ENCODE data around the gene AK5. TPM values are rescaled to one million over a fixed set of nuclear protein-coding genes. Genes with fewer than 3 reads are reported as not detected.

Gene AK5
- total RNA-seq, 1 experiment from 2014 or later: 3.8 TPM

- Histone ChIP-seq H3K36me3 (ENCODE audit: low read depth, low read length) (no peaks in the 10 kb centered on the region), H4K20me1 (ENCODE audit: low read length) (no peaks in the 10 kb centered on the region), H3K4me3 (ENCODE audit: low read length) (no peak overlapping the region), H3K4me2 (ENCODE audit: low read length) (no peak overlapping the region), H3K79me2 (ENCODE audit: low read length) (no peaks in the 10 kb centered on the region), H3K4me1 (ENCODE audit: insufficient read depth, low read length) (peaks cover 21% of the 10 kb centered on the region), H2AFZ (ENCODE audit: low read length) (no peak overlapping the region), H3K9me2 (replicated peaks; ENCODE audit: low read length) (no peaks in the 10 kb centered on the region), H3K27me3 (ENCODE audit: low read length) (no peaks in the 10 kb centered on the region), H3K27ac (ENCODE audit: low read length) (no peak overlapping the region), H3K9ac (ENCODE audit: low read length) (no peak overlapping the region), H3K9me3 (ENCODE audit: low read length) (no peaks in the 10 kb centered on the region), H3F3A (ENCODE audit: low read length, unreplicated experiment) (no peaks in the 10 kb centered on the region)
- TF ChIP-seq EZH2 (IDR thresholded peaks at IDR 0.05; ENCODE audit: low read length, unreplicated experiment) (no peak), CTCF (conservative IDR thresholded peaks at IDR 0.05; ENCODE audit: low read depth, low read length) (no peak), EZH2phosphoT487 (IDR thresholded peaks at IDR 0.05; ENCODE audit: borderline replicate concordance, low read length) (no peak)
- intact Hi-C loops (cut with micrococcal nuclease): no loop called here
- DNase-seq (no peak), ATAC-seq (no peak)
- ChIA-PET CTCF (no interaction called here), POLR2A (ENCODE audit: unreplicated experiment) (no interaction called here)
- BruUV-seq (replicated peaks): no TSS peak
Measured at GRCh38 chr1:77339326-77339725, 57.5 kb downstream of the AK5 start.

- no TSS peak for BruUV-seq (replicated peaks)
- POLR2A ChIA-PET (ENCODE audit: unreplicated experiment): no interaction called here
- H2AFZ ChIP-seq (ENCODE audit: low read length): no peak overlapping the region
Measured at GRCh38 chr1:77341195-77341594, 59.4 kb downstream of the AK5 start.

More at GRCh38 chr1:77341195-77341594, 59.4 kb downstream of the AK5 start:
- no peaks in the 10 kb centered on the region for H4K20me1 ChIP-seq (ENCODE audit: low read length)
- no peak overlapping the region for H3K4me2 ChIP-seq (ENCODE audit: low read length)
- no peak overlapping the region for H3K27ac ChIP-seq (ENCODE audit: low read length)
- no peaks in the 10 kb centered on the region for H3K79me2 ChIP-seq (ENCODE audit: low read length)
- ATAC-seq: no peak
- H3K4me1 ChIP-seq (ENCODE audit: insufficient read depth, low read length): peaks cover 21% of the 10 kb centered on the region
- no peak overlapping the region for H3K4me3 ChIP-seq (ENCODE audit: low read length)
- no peaks in the 10 kb centered on the region for H3K27me3 ChIP-seq (ENCODE audit: low read length)
- CTCF ChIA-PET: no interaction called here
- no peaks in the 10 kb centered on the region for H3K9me2 ChIP-seq (replicated peaks; ENCODE audit: low read length)
- no peak for DNase-seq
- H3K9me3 ChIP-seq (ENCODE audit: low read length): no peaks in the 10 kb centered on the region
- H3F3A ChIP-seq (ENCODE audit: low read length, unreplicated experiment): no peaks in the 10 kb centered on the region
- intact Hi-C loops (cut with micrococcal nuclease): loop anchor here (5.0 kb wide), 1 partner anchor 76 kb away; no protein-coding TSS in a partner anchor
- TF ChIP-seq EZH2phosphoT487 (IDR thresholded peaks at IDR 0.05; ENCODE audit: borderline replicate concordance, low read length) (no peak), CTCF (conservative IDR thresholded peaks at IDR 0.05; ENCODE audit: low read depth, low read length) (no peak), EZH2 (IDR thresholded peaks at IDR 0.05; ENCODE audit: low read length, unreplicated experiment) (no peak)
- no peak overlapping the region for H3K9ac ChIP-seq (ENCODE audit: low read length)
- H3K36me3 ChIP-seq (ENCODE audit: low read depth, low read length): no peaks in the 10 kb centered on the region
